HG03575 (cell line): ENCODE data around the gene OXSR1.
"Not testable (repeated sequence)": the region's sequence is repeated elsewhere in the genome, so short reads cannot be mapped to it uniquely, and the experiment has no call there.

Experiments
- ATAC-seq: cut with Tn5 transposase; IDR thresholded peaks from one replicate; pipeline ENCODE4 v1.9.1; 2021; ENCODE audit not compliant: unreplicated experiment, insufficient number of reproducible peaks, low FRiP score; ENCODE audit errors: extremely low read depth

Gene OXSR1

DNA sequence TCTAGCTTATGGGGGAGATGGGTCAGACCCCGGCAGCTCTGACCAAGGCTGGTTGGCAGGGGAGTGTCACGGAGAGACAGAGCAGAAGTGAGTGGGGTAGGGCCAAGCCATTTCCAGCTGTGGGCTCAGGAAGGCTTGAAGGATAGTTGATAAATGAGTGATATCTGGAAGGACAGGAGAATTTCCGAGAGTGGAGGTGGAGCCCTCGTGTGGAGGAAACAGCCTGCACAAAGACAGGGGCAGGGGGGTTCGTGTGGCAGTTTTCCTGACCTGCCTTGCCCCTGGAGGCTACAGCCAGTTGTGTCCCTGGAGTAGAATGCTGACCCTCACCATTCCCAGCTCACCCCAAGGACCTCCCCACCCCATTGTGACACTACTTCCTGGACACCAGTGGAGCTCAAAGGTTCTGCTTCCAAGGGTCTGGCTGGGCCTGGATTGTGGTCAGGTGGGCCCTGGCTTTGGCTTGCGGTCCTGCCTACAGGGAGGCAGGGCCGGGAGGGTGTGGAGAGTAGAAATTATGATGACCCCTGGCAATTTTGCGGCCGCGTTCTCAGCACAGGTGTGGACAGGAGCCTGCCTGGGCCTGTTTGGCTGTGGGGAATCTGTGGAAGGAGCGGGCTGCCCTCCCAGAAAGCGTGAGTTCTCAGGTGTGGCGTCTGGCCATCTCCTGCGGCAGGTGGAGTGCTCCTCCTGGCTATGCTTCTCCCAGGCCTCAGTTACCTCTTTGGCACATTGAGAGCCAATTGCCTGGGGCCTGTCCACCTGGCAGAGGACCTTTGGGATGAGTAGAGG, 116.8 kb downstream of the OXSR1 start, which contains the start of gene SLC22A14:
TSS of gene SLC22A14 (plus strand) at position 400 of the 792 bp plus-strand sequence. CDS start 23,733 bp downstream, outside the sequence.
- no peak for ATAC-seq

GRCh38 chr3:38283810-38284755, 118.7 kb downstream of the OXSR1 start:
- no peak for ATAC-seq

DNA sequence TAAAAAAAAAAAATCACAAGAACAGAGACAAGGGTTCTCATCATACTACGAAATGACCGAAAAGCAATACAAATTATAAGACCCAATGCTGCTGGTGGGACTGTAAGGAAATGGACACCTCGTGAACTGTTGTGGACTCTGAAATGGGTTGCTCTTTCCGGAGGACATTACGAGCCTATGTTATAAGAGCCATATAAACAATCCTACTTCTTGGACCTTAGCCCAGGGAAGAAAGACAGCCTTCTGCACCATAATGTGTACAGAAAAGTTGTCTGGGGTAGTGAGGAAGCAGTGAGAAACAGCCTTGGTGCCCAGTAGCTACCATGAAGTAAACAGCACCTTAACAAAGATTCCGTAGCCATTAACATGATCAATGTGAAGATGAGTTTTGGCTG, 119.4 kb downstream of the OXSR1 start:
- ATAC-seq, result no peak

GRCh38 chr3:38289286-38290217, 124.2 kb downstream of the OXSR1 start:
- not testable (repeated sequence) for ATAC-seq

DNA sequence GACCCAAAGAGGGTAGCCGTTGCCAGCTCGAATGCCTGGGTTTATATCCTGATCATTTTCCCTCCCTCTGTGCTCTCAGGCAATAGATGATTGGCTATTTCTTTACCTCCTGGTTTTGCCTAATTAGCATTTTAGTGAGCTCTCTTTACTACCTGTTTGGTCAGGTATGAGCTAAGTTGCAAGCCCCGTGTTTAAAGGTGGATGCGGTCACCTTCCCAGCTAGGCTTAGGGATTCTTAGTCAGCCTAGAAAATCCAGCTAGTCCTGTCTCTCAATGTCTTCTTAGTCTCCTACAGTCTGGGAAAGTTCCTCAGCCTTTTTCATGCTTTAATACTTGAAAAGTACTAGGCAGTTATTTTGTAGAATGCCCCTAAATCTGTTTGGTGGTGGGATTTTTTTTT, 131.7 kb downstream of the OXSR1 start:
- ATAC-seq, result not testable (repeated sequence)

DNA sequence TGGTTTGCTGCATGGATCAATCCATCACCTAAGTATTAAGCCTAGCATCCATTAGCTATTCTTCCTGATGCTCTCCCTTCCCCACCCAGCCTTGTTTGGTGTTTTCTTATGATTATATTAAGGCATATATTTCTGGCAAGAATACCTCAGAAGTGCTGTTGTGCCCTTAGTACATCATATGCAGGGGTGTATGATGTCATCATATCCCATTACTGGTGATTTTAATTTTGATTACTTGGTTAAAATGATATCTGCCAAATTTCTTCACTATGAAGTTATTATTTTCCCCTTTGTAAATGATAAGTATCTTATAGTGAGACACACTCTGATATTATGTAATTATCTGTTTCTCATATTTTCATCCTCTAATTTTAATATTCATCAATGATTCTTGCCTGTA, 132.2 kb downstream of the OXSR1 start:
- no peak for ATAC-seq

DNA sequence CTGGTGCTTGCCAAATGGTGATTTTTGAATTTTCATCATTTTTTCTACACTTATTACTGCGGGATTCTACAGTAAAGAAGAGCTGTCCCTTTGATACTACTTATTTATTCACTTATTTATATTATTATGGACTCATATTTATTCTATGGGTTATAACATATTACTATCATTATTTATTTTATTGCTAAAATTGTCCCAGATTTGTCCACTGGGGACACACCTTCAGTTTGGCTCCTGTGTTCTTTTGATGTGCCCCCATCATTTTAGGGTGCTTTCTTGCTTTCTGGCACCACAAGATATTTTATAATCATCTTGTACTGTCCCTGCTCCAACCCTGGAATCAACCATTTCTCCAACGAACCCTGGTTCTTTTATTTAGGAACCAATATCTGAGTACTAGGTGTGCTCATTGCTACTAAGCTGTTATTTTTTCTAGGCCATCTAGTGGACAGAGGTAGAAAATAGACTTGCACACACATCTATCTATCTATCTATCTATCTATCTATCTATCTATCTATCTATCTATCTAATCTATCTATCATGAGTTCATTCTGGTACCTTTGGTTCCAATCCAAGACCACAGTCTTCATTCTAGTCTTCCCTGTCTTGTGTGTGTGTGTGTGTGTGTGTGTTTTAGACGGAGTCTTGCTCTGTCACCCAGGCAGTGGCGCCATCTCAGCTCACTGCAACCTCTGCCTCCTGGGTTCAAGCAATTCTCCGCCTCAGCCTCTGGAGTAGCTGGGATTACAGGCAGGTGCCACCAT, 132.8 kb downstream of the OXSR1 start:
- ATAC-seq, result no peak
